ENCODE measurements around the gene CLEC2L.

CLEC2L gene

GRCh38 chr7:139562491-139562890, 39.0 kb downstream of the CLEC2L start:
- WGBS (ENCODE audit: insufficient coverage) = 92% methylated on average over 10 of the region's 12 CpGs

GRCh38 chr7:139562961-139563565, 39.6 kb downstream of the CLEC2L start:
- Histone ChIP-seq H3K27me3 (replicated peaks in 2 of 5; ENCODE audit: control insufficient read depth in 4 of 5, insufficient read depth in 5 of 5, low read length in 4 of 5) (no peaks in the 10 kb centered on the region), H3K9me3 (ENCODE audit: control extremely low read depth in 1 of 5, control insufficient read depth in 4 of 5, insufficient read depth in 2 of 5, low read depth in 1 of 5, low read length in 4 of 5) (peaks cover 0 to 3% (median 0%) of the 10 kb centered on the region in 5 experiments), H3K4me1 (ENCODE audit: control extremely low read depth in 1 of 4, control insufficient read depth in 4 of 4, insufficient read depth in 4 of 4, low read length in 3 of 4) (peaks cover 0 to 8% (median 4%) of the 10 kb centered on the region in 4 experiments), H3K36me3 (ENCODE audit: control insufficient read depth in 4 of 4, insufficient read depth in 4 of 4, low read length in 3 of 4) (peaks cover 0 to 10% (median under 1%) of the 10 kb centered on the region in 4 experiments), H3K27ac (ENCODE audit: insufficient read depth in 1 of 2, low read depth in 1 of 2, low read length in 2 of 2, poor library complexity in 1 of 2, severe bottlenecking in 2 of 2) (no peak overlapping the region), H3K4me3 (ENCODE audit: control insufficient read depth in 1 of 7, extremely low read depth in 1 of 7, insufficient read depth in 4 of 7, low read depth in 2 of 7, low read length in 6 of 7) (no peak overlapping the region)
- ChIA-PET POLR2A (no interaction called here), CTCF (interaction anchor here (0.8 to 1.7 kb wide), 3 partner anchors 8 to 17 kb away, joined by 3 to 5 read pairs (median 3); no protein-coding TSS in a partner anchor)
- WGBS (ENCODE audit: insufficient coverage) = 89% methylated on average over 1 of the region's 13 CpGs
- peak in 2 of 3 donors; percentile 42 to 59 for DNase-seq

More at GRCh38 chr7:139562491-139562890, 39.0 kb downstream of the CLEC2L start:
- peaks cover 0 to 5% (median under 1%) of the 10 kb centered on the region in 4 experiments for H3K36me3 ChIP-seq (ENCODE audit: control insufficient read depth in 4 of 4, insufficient read depth in 4 of 4, low read length in 3 of 4)
- peaks cover 0 to 3% (median 0%) of the 10 kb centered on the region in 5 experiments for H3K9me3 ChIP-seq (ENCODE audit: control extremely low read depth in 1 of 5, control insufficient read depth in 4 of 5, insufficient read depth in 2 of 5, low read depth in 1 of 5, low read length in 4 of 5)
- no peaks in the 10 kb centered on the region for H3K27me3 ChIP-seq (replicated peaks in 2 of 5; ENCODE audit: control insufficient read depth in 4 of 5, insufficient read depth in 5 of 5, low read length in 4 of 5)
- H3K4me3 ChIP-seq (ENCODE audit: control insufficient read depth in 1 of 7, extremely low read depth in 1 of 7, insufficient read depth in 4 of 7, low read depth in 2 of 7, low read length in 6 of 7) = no peak overlapping the region
- H3K4me1 ChIP-seq (ENCODE audit: control extremely low read depth in 1 of 4, control insufficient read depth in 4 of 4, insufficient read depth in 4 of 4, low read length in 3 of 4) = peaks cover 0 to 8% (median 4%) of the 10 kb centered on the region in 4 experiments
- CTCF ChIA-PET = interaction anchor here (1.1 to 1.7 kb wide), 3 partner anchors 13 to 57 kb away, joined by 3 to 5 read pairs (median 4); no protein-coding TSS in a partner anchor
- H3K27ac ChIP-seq (ENCODE audit: insufficient read depth in 1 of 2, low read depth in 1 of 2, low read length in 2 of 2, poor library complexity in 1 of 2, severe bottlenecking in 2 of 2) = no peak overlapping the region
- POLR2A ChIA-PET = no interaction called here
- no peak for DNase-seq

- CTCF ChIA-PET = interaction anchor here (0.8 to 1.4 kb wide), 3 partner anchors 9 to 55 kb away, joined by 3 to 5 read pairs (median 3); no protein-coding TSS in a partner anchor
- no peak overlapping the region for H3K4me3 ChIP-seq (ENCODE audit: control insufficient read depth in 1 of 7, extremely low read depth in 1 of 7, insufficient read depth in 4 of 7, low read depth in 2 of 7, low read length in 6 of 7)
- peaks cover 0 to 3% (median 0%) of the 10 kb centered on the region in 5 experiments for H3K9me3 ChIP-seq (ENCODE audit: control extremely low read depth in 1 of 5, control insufficient read depth in 4 of 5, insufficient read depth in 2 of 5, low read depth in 1 of 5, low read length in 4 of 5)
- H3K4me1 ChIP-seq (ENCODE audit: control extremely low read depth in 1 of 4, control insufficient read depth in 4 of 4, insufficient read depth in 4 of 4, low read length in 3 of 4) = peaks cover 0 to 8% (median 4%) of the 10 kb centered on the region in 4 experiments
- H3K27ac ChIP-seq (ENCODE audit: insufficient read depth in 1 of 2, low read depth in 1 of 2, low read length in 2 of 2, poor library complexity in 1 of 2, severe bottlenecking in 2 of 2) = no peak overlapping the region
- H3K36me3 ChIP-seq (ENCODE audit: control insufficient read depth in 4 of 4, insufficient read depth in 4 of 4, low read length in 3 of 4) = peaks cover 0 to 12% (median under 1%) of the 10 kb centered on the region in 4 experiments
- no peaks in the 10 kb centered on the region for H3K27me3 ChIP-seq (replicated peaks in 2 of 5; ENCODE audit: control insufficient read depth in 4 of 5, insufficient read depth in 5 of 5, low read length in 4 of 5)
- POLR2A ChIA-PET = no interaction called here
- no peak for DNase-seq
- 98% methylated on average over 4 of the region's 5 CpGs for WGBS (ENCODE audit: insufficient coverage)
Measured at GRCh38 chr7:139563856-139564255, 40.4 kb downstream of the CLEC2L start.

- WGBS (ENCODE audit: insufficient coverage) = 97% methylated on average over 5 of the region's 6 CpGs
- H3K4me3 ChIP-seq (ENCODE audit: control insufficient read depth in 1 of 7, extremely low read depth in 1 of 7, insufficient read depth in 4 of 7, low read depth in 2 of 7, low read length in 6 of 7) = no peak overlapping the region
- no peaks in the 10 kb centered on the region for H3K27me3 ChIP-seq (replicated peaks in 2 of 5; ENCODE audit: control insufficient read depth in 4 of 5, insufficient read depth in 5 of 5, low read length in 4 of 5)
- no peak for DNase-seq
- H3K36me3 ChIP-seq (ENCODE audit: control insufficient read depth in 4 of 4, insufficient read depth in 4 of 4, low read length in 3 of 4) = peaks cover 0 to 14% (median 6%) of the 10 kb centered on the region in 4 experiments
- peaks cover 0 to 3% (median 0%) of the 10 kb centered on the region in 5 experiments for H3K9me3 ChIP-seq (ENCODE audit: control extremely low read depth in 1 of 5, control insufficient read depth in 4 of 5, insufficient read depth in 2 of 5, low read depth in 1 of 5, low read length in 4 of 5)
- peaks cover 0 to 8% (median 4%) of the 10 kb centered on the region in 4 experiments for H3K4me1 ChIP-seq (ENCODE audit: control extremely low read depth in 1 of 4, control insufficient read depth in 4 of 4, insufficient read depth in 4 of 4, low read length in 3 of 4)
- ChIA-PET CTCF (interaction anchor here (1.0 to 1.4 kb wide), 2 partner anchors 8 to 65 kb away, joined by 3 read pairs; no protein-coding TSS in a partner anchor), POLR2A (interaction anchor here (0.6 to 0.7 kb wide), 2 partner anchors 13 to 45 kb away, joined by 3 read pairs; no protein-coding TSS in a partner anchor)
- H3K27ac ChIP-seq (ENCODE audit: insufficient read depth in 1 of 2, low read depth in 1 of 2, low read length in 2 of 2, poor library complexity in 1 of 2, severe bottlenecking in 2 of 2) = no peak overlapping the region
Measured at GRCh38 chr7:139566075-139566474, 42.6 kb downstream of the CLEC2L start.

- ChIA-PET POLR2A (no interaction called here), CTCF (interaction anchor here (1.0 to 1.4 kb wide), 2 partner anchors 9 to 66 kb away, joined by 3 read pairs; no protein-coding TSS in a partner anchor)
- Histone ChIP-seq H3K4me1 (ENCODE audit: control extremely low read depth in 1 of 4, control insufficient read depth in 4 of 4, insufficient read depth in 4 of 4, low read length in 3 of 4) (peaks cover 0 to 8% (median 4%) of the 10 kb centered on the region in 4 experiments), H3K27me3 (replicated peaks in 2 of 5; ENCODE audit: control insufficient read depth in 4 of 5, insufficient read depth in 5 of 5, low read length in 4 of 5) (no peaks in the 10 kb centered on the region), H3K27ac (ENCODE audit: insufficient read depth in 1 of 2, low read depth in 1 of 2, low read length in 2 of 2, poor library complexity in 1 of 2, severe bottlenecking in 2 of 2) (no peak overlapping the region), H3K4me3 (ENCODE audit: control insufficient read depth in 1 of 7, extremely low read depth in 1 of 7, insufficient read depth in 4 of 7, low read depth in 2 of 7, low read length in 6 of 7) (no peak overlapping the region), H3K36me3 (ENCODE audit: control insufficient read depth in 4 of 4, insufficient read depth in 4 of 4, low read length in 3 of 4) (peaks cover 0 to 14% (median 7%) of the 10 kb centered on the region in 4 experiments), H3K9me3 (ENCODE audit: control extremely low read depth in 1 of 5, control insufficient read depth in 4 of 5, insufficient read depth in 2 of 5, low read depth in 1 of 5, low read length in 4 of 5) (peaks cover 0 to 3% (median 0%) of the 10 kb centered on the region in 5 experiments)
- no peak for DNase-seq
- WGBS (ENCODE audit: insufficient coverage) = 95% methylated on average over 13 of the region's 15 CpGs
Measured at GRCh38 chr7:139566736-139567646, 43.5 kb downstream of the CLEC2L start.

GRCh38 chr7:139567647-139568345, 44.3 kb downstream of the CLEC2L start:
- H3K27ac ChIP-seq (ENCODE audit: insufficient read depth in 1 of 2, low read depth in 1 of 2, low read length in 2 of 2, poor library complexity in 1 of 2, severe bottlenecking in 2 of 2) = no peak overlapping the region
- ChIA-PET POLR2A (no interaction called here), CTCF (interaction anchor here (0.9 kb wide), 1 partner anchor 67 kb away, joined by 4 read pairs; no protein-coding TSS in a partner anchor)
- no peak overlapping the region for H3K4me3 ChIP-seq (ENCODE audit: control insufficient read depth in 1 of 7, extremely low read depth in 1 of 7, insufficient read depth in 4 of 7, low read depth in 2 of 7, low read length in 6 of 7)
- peaks cover 0 to 14% (median 8%) of the 10 kb centered on the region in 4 experiments for H3K36me3 ChIP-seq (ENCODE audit: control insufficient read depth in 4 of 4, insufficient read depth in 4 of 4, low read length in 3 of 4)
- 97% methylated on average over 14 of the region's 14 CpGs for WGBS (ENCODE audit: insufficient coverage)
- H3K9me3 ChIP-seq (ENCODE audit: control extremely low read depth in 1 of 5, control insufficient read depth in 4 of 5, insufficient read depth in 2 of 5, low read depth in 1 of 5, low read length in 4 of 5) = peaks cover 0 to 3% (median 0%) of the 10 kb centered on the region in 5 experiments
- H3K27me3 ChIP-seq (replicated peaks in 2 of 5; ENCODE audit: control insufficient read depth in 4 of 5, insufficient read depth in 5 of 5, low read length in 4 of 5) = no peaks in the 10 kb centered on the region
- H3K4me1 ChIP-seq (ENCODE audit: control extremely low read depth in 1 of 4, control insufficient read depth in 4 of 4, insufficient read depth in 4 of 4, low read length in 3 of 4) = peaks cover 0 to 5% (median 3%) of the 10 kb centered on the region in 4 experiments
- DNase-seq = no peak

Measured in common myeloid progenitor, CD34-positive (primary cell).